Mammary epithelial cell (primary cell): Measurements from ENCODE around the gene METTL14.

Experiments used
- CTCF ChIP-seq, 2 donors: IDR thresholded peaks in 1 of 2; conservative IDR thresholded peaks in 1 of 2; 2 replicates each; pipeline ENCODE4 v1.5.1; 2011 to 2012; ENCODE audit warnings: inconsistent platforms in 2 of 2, low read length in 2 of 2, mild to moderate bottlenecking in 2 of 2, control low read depth in 1 of 2, low read depth in 1 of 2; ENCODE audit not compliant: insufficient read depth in 1 of 2; ENCODE audit errors: extremely low read depth in 1 of 2
- EZH2 ChIP-seq: IDR thresholded peaks from 2 replicates; pipeline ENCODE4 v1.6.1; 2012; ENCODE audit warnings: low read length, inconsistent platforms, borderline replicate concordance

GRCh38 chr4:118751629-118752323 lies 66.6 kb downstream of the METTL14 start:
- TF ChIP-seq CTCF (conservative IDR thresholded peaks at IDR 0.05 in 1 of 2, IDR thresholded peaks at IDR 0.05 in 1 of 2; ENCODE audit: extremely low read depth in 1 of 2, insufficient read depth in 1 of 2, low read depth in 1 of 2, low read length in 2 of 2): no peak
- no peak for TF ChIP-seq EZH2
